Activated CD8-positive, alpha-beta T cell treated with anti-CD3 and anti-CD28 coated beads, Interleukin-2, amount 10 ng/mL, durations not matched to agents 7 days and 5 days (primary cell): ENCODE data around the gene PRR20G. TPM values are rescaled to one million over a fixed set of nuclear protein-coding genes. Genes with fewer than 3 reads are reported as not detected.

Source experiments
- ATAC-seq: fragments of 150-1000 bp; cut with Tn5 transposase; one replicate; pipeline ENCODE4 v1.10.0; 2021; ENCODE audit warnings: moderate library complexity
- CTCF ChIA-PET: fragments of 350-600 bp; sonication (Branson Sonifier 250); formaldehyde crosslinking; loops from one replicate; lab custom pipeline; 2021; ENCODE audit warnings: antibody characterized with exemption; lab: Charles Lee
- POLR2A ChIA-PET: fragments of 350-600 bp; sonication (Branson Sonifier 250); formaldehyde crosslinking; loops from one replicate; lab custom pipeline; 2021; ENCODE audit warnings: antibody characterized with exemption; lab: Charles Lee
- DNase-seq: peaks from one replicate; pipeline ENCODE4 v3.0.0-alpha.2; 2020
- H3K27ac Mint-ChIP-seq: one replicate; pipeline ENCODE4 v1.8.0; 2021; ENCODE audit warnings: mild to moderate bottlenecking, mixed read lengths
- H3K27me3 Mint-ChIP-seq: one replicate; pipeline ENCODE4 v1.8.0; 2021; ENCODE audit warnings: low read depth, mixed read lengths
- H3K36me3 Mint-ChIP-seq: one replicate; pipeline ENCODE4 v1.8.0; 2021; ENCODE audit warnings: low read depth, mixed read lengths
- H3K4me1 Mint-ChIP-seq: one replicate; pipeline ENCODE4 v1.8.0; 2021; ENCODE audit warnings: low read depth, mixed read lengths
- H3K4me3 Mint-ChIP-seq: one replicate; pipeline ENCODE4 v1.8.0; 2021; ENCODE audit warnings: mild to moderate bottlenecking, mixed read lengths
- H3K9me3 Mint-ChIP-seq: one replicate; pipeline ENCODE4 v1.8.0; 2022; ENCODE audit warnings: mixed read lengths; ENCODE audit not compliant: insufficient read depth
- total RNA-seq, 2 experiments: library from RNA; stranded (reverse); gene quantifications; one replicate each; pipeline ENCODE4 v1.2.3, GENCODE V29; 2021

Gene PRR20G
- not detected for total RNA-seq

DNA sequence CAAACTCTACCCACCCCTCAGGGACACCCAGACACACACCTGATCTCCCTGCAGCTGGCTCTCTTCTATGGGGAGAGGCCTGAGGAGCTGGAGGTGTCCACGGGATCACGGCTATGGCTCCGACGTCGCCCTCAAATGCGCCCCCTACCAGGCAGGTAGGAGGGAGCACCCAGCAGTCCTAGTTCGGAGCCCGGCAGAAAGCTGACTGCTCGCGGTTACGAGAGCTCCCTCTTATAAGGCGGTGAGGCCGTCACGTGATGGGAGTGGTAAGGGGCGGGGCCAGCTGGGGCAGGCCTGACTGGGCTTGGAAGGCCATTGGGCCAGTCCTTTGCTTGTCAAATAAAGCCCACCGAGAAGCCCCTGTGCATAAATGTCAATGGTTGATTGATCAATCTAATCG, at the start of gene PRR20G:
Gene PRR20G (minus strand): TSS at position 207 of the 400 bp plus-strand sequence. CDS start 681 bp downstream, outside the sequence.
- POLR2A ChIA-PET: no interaction called here

DNA sequence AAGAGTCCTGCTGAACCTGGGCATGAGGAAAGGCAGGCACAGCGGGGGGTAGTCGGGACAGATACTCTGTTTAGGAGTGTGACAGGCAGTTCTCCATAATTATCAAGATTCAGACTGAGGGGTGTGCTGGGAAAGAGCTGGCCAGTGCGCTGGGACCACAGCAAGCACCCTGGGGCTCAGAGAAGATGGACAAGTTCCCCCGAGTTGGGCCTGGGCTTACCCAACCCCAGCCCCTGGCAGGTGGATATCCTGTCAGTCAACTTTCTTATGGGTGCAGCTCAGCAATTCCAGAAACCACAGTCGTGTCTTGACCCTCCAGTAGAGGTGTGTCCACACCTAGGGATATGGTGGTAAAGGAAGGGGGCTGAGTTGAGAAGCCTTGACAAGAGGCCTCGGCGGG, 49.2 kb upstream of the PRR20G start:
- Mint-ChIP-seq H3K36me3 (no peaks in the 10 kb centered on the region), H3K4me1 (no peaks in the 10 kb centered on the region), H3K27ac (no peak overlapping the region), H3K9me3 (peaks cover 5% of the 10 kb centered on the region), H3K4me3 (no peak overlapping the region), H3K27me3 (peaks cover 19% of the 10 kb centered on the region)
- ATAC-seq: no peak
- POLR2A ChIA-PET: no interaction called here
- CTCF ChIA-PET: no interaction called here
- no peak for DNase-seq

More for the DNA sequence above, at the start of gene PRR20G:
- CTCF ChIA-PET: no interaction called here
- Mint-ChIP-seq H3K27me3 (no peaks in the 10 kb centered on the region), H3K4me1 (no peaks in the 10 kb centered on the region), H3K9me3 (no peaks in the 10 kb centered on the region), H3K4me3 (no peak within 1 kb of the TSS), H3K27ac (no peak within 1 kb of the TSS), H3K36me3 (no peaks in the 10 kb centered on the region)
- ATAC-seq: no peak
- peak; percentile 26 for DNase-seq

DNA sequence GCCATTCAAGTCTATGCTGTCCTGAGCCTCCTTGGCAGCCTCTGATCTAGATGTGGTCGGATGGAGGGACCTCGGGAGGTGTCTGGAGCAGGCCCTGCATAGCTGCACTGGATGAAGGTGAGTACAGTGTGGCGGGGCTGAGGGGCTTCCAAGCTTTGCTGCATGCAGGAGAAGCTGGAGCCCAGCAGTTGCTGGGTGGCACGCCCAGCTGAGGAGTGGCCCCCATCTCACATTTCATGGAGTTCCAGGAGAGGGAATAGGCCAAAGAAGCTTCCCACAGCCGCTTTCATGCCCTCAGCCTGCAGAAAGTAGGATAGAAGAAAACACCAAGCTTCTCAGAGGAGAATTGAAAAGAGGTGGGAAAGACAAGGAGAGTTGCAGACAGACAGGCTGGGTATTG, 48.3 kb upstream of the PRR20G start:
- H3K4me1 Mint-ChIP-seq: no peaks in the 10 kb centered on the region
- POLR2A ChIA-PET: no interaction called here
- no peak for DNase-seq
- no peak overlapping the region for H3K27ac Mint-ChIP-seq
- H3K9me3 Mint-ChIP-seq: peaks cover 5% of the 10 kb centered on the region
- peaks cover 19% of the 10 kb centered on the region for H3K27me3 Mint-ChIP-seq
- no peak for ATAC-seq
- H3K4me3 Mint-ChIP-seq: no peak overlapping the region
- no peaks in the 10 kb centered on the region for H3K36me3 Mint-ChIP-seq
- CTCF ChIA-PET: no interaction called here

DNA sequence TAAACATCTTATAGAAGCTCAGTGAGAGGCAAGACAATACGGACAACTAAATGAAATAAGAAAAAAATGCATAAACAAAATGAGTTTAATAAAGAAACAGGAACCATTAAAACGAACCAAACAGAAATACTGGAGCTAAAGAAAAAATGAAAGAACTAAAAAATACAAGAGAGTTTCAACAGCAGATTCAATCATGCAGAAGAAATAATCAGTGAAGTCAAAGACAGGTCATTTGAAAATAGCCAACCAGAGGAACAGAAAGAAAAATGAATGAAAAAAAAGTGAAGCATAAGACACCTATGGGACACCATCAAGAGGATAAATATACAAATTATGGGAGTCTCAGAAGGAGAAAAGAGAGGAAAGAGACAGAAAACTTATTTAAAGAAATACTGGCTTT, 42.5 kb upstream of the PRR20G start:
- CTCF ChIA-PET: no interaction called here
- ATAC-seq: no peak

DNA sequence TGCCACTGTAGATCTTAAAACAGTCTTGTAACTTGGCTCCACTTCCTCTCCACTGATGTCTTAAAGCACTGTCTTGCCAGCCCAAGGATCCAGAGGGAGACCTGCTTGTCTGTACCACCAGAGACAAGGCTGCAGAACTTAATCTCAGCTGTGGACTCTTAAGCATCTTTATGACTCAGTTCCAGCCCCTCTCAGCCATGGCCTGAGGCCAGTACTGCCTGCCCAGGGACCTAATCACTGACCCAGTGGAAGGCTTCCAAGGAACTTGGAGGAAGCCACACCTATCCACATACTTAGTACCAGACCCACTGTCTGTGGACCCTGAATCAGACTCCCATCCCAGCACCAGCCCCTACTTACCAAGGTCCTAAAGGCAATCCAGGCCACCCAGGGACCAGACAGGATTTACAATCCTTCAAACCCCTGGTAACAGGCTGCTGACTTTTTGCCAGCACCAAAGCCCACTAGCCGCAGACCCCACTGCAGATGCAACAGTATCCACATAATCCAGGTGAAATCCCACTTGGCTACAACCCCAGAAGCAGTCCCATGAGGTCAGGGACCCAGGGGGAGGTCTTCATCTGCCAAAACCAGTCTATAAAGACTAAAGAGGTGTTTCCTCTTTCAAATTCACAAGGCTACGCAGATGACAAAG, 41.9 kb upstream of the PRR20G start:
- no peaks in the 10 kb centered on the region for H3K4me1 Mint-ChIP-seq
- ChIA-PET POLR2A (no interaction called here), CTCF (no interaction called here)
- no peaks in the 10 kb centered on the region for H3K36me3 Mint-ChIP-seq
- peaks cover 6% of the 10 kb centered on the region for H3K27me3 Mint-ChIP-seq
- peaks cover 9% of the 10 kb centered on the region for H3K9me3 Mint-ChIP-seq
- DNase-seq (no peak), ATAC-seq (no peak)
- no peak overlapping the region for H3K27ac Mint-ChIP-seq
- H3K4me3 Mint-ChIP-seq: no peak overlapping the region

More for the DNA sequence above, 42.5 kb upstream of the PRR20G start:
- Mint-ChIP-seq H3K4me3 (no peak overlapping the region), H3K27me3 (peaks cover 6% of the 10 kb centered on the region), H3K9me3 (peaks cover 9% of the 10 kb centered on the region), H3K4me1 (no peaks in the 10 kb centered on the region), H3K36me3 (no peaks in the 10 kb centered on the region), H3K27ac (no peak overlapping the region)
- POLR2A ChIA-PET: no interaction called here
- no peak for DNase-seq

DNA sequence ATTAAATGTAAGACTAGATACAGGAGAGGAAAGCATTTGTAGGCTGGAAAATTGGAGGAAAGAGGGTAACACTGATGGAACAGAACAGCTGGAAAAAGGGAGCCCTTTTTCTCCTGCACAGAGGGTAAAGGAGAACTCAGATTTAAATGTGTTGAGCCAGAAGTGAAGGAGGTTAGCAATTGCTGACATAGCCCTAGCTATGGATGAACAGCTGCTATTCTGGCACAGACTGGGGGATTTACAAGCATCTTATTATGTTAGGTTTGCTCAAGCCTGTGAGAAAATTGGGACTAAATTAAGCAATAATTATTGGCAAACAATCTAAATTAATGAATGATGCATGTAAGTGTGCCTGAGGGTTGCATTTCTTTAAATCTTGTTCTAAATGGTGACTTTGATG, 40.6 kb upstream of the PRR20G start:
- Mint-ChIP-seq H3K4me3 (no peak overlapping the region), H3K9me3 (peaks cover 9% of the 10 kb centered on the region), H3K36me3 (no peaks in the 10 kb centered on the region), H3K27me3 (peaks cover 6% of the 10 kb centered on the region), H3K27ac (no peak overlapping the region), H3K4me1 (no peaks in the 10 kb centered on the region)
- CTCF ChIA-PET: no interaction called here
- no peak for ATAC-seq
- DNase-seq: no peak
- POLR2A ChIA-PET: no interaction called here

DNA sequence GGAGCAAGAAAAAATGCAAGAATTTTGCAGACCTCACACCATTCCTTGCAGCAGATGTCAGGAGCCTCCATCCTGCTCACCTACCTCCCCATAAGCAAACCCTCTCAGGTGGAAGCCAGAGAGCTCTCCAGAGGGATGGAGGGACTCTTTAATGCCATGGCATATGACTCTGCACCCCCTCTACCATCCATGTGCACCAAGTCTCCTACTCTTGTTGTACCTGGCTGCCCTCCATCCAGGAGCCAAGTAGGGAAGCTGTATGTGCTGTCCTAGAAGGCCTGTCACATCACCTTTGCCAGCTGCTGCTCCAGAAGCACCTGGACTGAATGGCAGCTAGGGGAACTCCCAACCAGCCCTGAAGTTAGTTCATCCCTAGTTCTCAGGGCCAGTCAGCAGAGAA, 38.5 kb upstream of the PRR20G start:
- no peaks in the 10 kb centered on the region for H3K36me3 Mint-ChIP-seq

DNA sequence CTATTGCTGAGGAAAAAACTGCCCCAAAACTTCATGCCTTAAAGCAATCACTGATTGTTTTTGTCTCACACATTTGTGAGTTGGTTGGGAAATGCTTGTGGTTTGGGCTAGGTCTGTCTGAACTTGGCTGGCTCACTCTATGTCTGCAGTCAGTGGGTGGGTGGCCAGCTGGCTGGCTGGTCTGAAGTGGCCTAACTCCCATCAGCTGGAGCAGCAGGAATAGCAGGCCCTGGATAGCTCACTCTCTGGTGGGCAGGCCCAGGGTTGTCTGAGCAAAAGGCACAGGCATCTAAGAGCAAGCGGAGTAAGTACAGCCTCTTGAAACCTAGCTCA, 37.7 kb upstream of the PRR20G start:
- POLR2A ChIA-PET: no interaction called here
- ATAC-seq: no peak
- Mint-ChIP-seq H3K36me3 (no peaks in the 10 kb centered on the region), H3K9me3 (peaks cover 4% of the 10 kb centered on the region), H3K27ac (no peak overlapping the region), H3K27me3 (peaks cover 2% of the 10 kb centered on the region), H3K4me3 (no peak overlapping the region), H3K4me1 (no peaks in the 10 kb centered on the region)
- CTCF ChIA-PET: no interaction called here
- DNase-seq: no peak

More for the DNA sequence above, 38.5 kb upstream of the PRR20G start:
- ATAC-seq (no peak), DNase-seq (no peak)
- no peak overlapping the region for H3K4me3 Mint-ChIP-seq
- peaks cover 2% of the 10 kb centered on the region for H3K27me3 Mint-ChIP-seq
- no peak overlapping the region for H3K27ac Mint-ChIP-seq
- H3K4me1 Mint-ChIP-seq: no peaks in the 10 kb centered on the region
- H3K9me3 Mint-ChIP-seq: peaks cover 4% of the 10 kb centered on the region
- ChIA-PET POLR2A (no interaction called here), CTCF (no interaction called here)

DNA sequence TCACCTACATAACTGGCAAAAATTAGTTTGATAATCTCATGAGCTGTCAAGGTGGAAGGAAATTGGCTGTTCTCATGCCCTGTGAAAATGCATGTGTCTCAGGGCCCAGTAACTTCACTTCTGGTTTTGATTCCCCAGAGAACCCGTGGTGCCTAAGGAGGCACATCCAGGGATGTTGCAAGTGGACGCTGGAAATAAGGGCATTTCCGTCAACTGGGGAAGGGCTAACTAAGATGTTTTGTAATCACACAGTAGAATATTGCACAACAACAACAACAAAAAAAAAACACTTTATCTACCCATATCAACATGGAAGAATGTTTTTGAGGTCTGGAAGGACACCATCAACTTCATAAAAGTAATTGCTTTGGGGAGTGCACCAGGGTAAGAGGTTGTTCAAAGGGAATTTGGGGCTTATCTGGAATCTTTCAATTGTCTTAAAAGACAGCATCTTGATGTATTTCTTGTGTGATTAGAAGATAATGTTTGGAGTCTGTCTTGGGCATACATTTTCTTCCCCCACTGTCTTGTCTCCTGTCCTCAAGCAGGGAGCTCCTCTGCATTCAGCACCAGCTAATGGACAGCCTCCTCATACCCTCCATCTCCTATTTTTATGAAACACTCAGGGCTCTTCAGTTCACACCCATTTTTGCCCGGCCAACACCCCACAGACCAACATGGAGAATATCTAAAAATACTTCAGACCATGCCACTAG, 37.2 kb upstream of the PRR20G start:
- no peaks in the 10 kb centered on the region for H3K4me1 Mint-ChIP-seq
- no peak overlapping the region for H3K4me3 Mint-ChIP-seq
- no peak overlapping the region for H3K27ac Mint-ChIP-seq
- CTCF ChIA-PET: no interaction called here
- DNase-seq: no peak
- ATAC-seq: no peak
- POLR2A ChIA-PET: no interaction called here
- H3K9me3 Mint-ChIP-seq: no peaks in the 10 kb centered on the region
- H3K36me3 Mint-ChIP-seq: no peaks in the 10 kb centered on the region
- no peaks in the 10 kb centered on the region for H3K27me3 Mint-ChIP-seq

DNA sequence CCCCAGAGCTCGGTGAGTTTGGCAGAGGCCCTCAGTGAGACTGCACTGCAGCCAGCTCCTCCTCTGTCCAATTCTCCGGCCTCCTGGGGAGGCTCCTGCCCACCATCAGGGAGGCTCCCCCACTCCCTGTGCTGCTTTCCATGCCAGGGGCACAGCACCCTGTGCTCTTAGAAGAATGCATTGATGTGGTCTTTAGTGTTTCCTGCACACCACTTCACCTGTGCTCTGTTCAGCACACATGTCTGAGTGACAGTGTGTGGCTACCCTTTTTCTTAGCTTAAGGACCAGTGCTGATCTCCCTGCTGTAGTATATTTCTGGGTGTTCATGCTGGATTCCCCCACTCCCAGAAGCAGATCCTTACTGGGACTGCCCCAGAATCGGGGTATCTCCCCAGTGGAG, 36.2 kb upstream of the PRR20G start:
- POLR2A ChIA-PET: no interaction called here
- DNase-seq: no peak
- Mint-ChIP-seq H3K27me3 (no peaks in the 10 kb centered on the region), H3K27ac (no peak overlapping the region), H3K36me3 (no peaks in the 10 kb centered on the region), H3K9me3 (no peaks in the 10 kb centered on the region), H3K4me1 (no peaks in the 10 kb centered on the region), H3K4me3 (no peak overlapping the region)
- CTCF ChIA-PET: no interaction called here
- no peak for ATAC-seq

DNA sequence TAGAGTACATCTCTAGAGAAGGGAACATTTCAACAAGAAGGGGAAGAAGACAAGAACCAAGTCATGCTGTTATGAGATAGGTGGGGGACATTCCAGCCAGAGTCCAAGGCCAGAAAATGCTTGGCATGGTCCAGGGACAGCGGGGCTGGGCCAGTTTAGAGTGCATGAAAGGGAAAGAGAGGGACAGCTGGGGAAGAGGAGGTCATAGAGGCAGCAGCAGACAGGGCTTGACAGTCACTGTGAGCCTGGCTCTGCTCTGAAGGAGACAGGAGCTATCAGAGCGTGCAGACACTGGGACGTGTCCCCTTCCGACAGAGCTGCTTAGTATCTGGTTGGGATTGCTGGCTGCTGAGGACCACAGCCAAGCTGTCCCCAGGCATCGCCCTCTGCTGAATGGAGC, 35.7 kb upstream of the PRR20G start:
- DNase-seq: no peak
- no peaks in the 10 kb centered on the region for H3K9me3 Mint-ChIP-seq
- H3K4me1 Mint-ChIP-seq: no peaks in the 10 kb centered on the region
- ChIA-PET POLR2A (no interaction called here), CTCF (no interaction called here)
- H3K36me3 Mint-ChIP-seq: no peaks in the 10 kb centered on the region
- ATAC-seq: no peak
- H3K4me3 Mint-ChIP-seq: no peak overlapping the region
- no peak overlapping the region for H3K27ac Mint-ChIP-seq
- no peaks in the 10 kb centered on the region for H3K27me3 Mint-ChIP-seq

DNA sequence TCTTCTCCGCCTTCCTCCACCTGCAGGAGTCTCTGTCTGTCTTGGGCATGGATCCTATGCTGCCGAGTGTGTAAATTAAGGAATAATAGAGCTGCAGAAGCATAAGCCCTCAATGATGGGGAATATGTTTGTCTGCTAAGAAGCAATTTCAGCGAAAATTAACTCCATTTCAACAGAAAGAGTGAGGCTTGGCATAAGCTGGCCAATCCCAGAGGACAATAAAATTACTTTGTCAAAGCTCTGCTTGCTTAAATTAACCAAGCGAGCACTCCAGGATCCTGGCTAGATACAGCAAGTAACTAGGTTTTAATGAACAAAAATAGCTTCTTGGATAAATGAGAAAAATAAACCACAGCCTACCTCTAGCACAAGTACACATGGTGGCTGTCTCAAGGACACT, 33.5 kb upstream of the PRR20G start:
- ATAC-seq (no peak), DNase-seq (no peak)
- Mint-ChIP-seq H3K27me3 (no peaks in the 10 kb centered on the region), H3K4me1 (no peaks in the 10 kb centered on the region), H3K9me3 (no peaks in the 10 kb centered on the region), H3K4me3 (no peak overlapping the region), H3K27ac (no peak overlapping the region), H3K36me3 (no peaks in the 10 kb centered on the region)
- CTCF ChIA-PET: no interaction called here
- POLR2A ChIA-PET: no interaction called here
